HG03060 (cell line): ENCODE results near the gene ZNF664.

Experiments
- ATAC-seq: cut with Tn5 transposase; IDR thresholded peaks from one replicate; pipeline ENCODE4 v1.9.1; 2021; ENCODE audit warnings: low read depth, moderate number of reproducible peaks; ENCODE audit not compliant: unreplicated experiment

The ZNF664 gene

DNA sequence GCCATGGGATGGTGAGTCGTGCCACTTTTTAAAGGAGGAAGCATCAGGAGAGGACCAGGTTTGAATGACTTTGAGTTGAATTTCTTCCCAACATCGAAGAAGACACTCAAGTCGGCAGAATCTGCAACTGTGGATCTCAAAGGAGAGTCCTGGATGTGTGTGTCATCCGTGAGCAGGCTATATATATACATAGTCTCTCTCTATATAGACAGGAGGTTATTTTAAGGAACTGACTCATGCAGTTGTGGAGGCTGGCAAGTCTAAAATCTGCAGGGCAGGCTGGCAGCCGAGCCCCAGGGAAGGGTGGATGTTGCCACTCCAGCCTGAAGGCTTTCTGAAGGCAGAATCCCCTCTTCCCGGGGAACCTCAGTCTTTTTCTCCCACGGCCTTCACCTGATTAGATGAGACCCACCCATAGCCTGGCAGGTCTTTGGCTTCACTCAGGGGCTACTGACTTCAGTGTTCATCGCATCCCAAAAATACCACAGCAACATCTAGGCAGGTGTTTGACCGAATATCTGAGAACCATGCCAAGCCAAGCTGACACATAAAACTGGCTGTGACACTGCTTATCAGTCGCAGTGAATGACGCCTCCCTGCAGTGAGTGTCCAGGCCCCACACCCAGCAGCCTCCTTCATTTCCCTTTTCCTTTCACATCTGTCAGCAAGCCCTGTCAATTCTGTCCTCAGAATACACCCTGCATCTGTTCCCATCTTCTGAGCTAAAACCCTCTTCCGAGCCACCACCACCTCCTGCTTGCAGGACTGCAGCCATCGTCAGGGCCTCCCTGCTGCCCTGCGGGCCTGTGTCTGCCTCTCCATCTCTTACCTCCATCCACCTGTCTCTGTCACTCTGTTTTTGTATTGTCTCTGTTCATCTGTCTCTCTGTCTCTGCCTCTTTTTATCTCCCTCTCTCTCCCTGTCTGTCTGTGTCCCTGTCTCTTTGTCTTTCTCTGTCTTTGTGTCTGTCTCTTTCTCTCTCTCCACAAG, 54.0 kb downstream of the ZNF664 start:
- ATAC-seq = no peak

DNA sequence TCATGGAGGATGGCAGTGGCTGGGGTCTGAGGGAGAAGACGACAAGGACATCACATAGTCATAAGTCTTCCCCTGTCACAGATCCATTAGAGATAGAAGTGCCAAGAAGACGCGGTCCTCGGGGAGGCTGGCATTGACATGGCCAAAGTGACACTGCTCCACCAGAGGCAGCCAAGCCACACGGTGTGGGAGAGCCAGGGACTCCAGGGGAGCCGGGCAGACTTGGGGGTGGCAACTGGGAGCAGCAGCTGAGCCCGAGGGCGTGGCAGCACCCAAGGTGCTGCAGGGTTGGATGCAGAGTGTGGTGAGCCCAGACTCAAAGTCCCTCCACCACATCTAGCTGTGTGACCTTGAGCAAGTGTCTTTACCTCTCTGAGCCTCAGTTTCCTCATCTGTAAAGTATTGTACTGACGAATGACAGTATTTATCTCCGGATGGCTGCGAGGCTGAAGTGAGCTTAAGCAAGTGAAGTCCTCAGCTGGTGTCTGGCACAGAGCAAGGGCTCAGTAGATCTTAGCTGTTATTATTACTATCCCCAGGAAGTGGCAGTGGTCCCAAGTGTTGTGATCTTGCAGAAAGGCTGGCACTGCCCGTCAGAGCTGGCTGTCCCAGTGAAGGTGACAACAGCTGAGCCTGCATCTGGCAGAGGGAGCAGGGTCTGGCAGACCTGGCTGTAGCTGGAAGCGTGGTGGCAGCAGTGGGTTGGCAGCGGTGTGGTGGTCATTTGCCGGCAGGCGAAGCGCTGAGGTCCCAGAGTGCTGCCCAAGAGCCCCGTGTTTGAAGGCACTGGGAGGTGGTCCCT, 54.9 kb downstream of the ZNF664 start:
- ATAC-seq = no peak

DNA sequence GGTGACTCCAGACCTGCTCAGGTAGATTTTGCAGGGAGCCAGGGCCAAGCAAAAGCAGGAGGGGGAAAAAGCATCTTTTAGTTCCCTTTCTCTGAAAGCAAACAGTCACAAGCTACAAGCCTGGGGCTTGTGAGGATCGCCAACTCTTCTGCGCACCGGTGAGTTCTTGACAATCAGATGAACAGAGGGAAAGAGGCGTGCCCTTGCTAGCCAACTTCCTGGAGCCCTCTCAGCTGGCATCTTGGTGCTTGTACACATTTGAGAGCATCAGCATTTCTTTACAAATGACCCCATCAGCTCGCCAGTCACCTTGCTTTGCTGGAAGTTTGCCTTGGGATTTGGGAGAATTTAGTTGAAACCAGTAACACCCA, 55.5 kb downstream of the ZNF664 start:
- no peak for ATAC-seq

DNA sequence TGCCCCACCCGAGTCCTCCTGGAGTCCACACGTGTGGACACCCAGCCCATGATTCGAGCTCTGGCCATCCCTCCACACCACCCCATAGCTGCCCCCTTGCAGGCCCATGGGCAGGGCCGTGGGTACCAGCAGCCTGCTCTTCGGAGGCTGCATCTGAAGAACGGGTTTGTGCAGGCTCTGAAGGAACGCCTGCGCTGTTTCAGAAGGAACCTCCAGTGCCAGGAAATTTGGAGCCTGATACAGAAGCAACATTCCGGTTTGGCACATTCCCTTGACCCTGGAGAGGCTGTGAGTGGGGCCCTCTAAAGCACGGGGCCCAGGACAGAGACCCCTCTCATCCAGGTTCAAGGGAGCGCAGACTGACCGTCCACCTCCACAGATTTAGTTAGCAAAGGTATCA, 57.0 kb downstream of the ZNF664 start:
- ATAC-seq = no peak

DNA sequence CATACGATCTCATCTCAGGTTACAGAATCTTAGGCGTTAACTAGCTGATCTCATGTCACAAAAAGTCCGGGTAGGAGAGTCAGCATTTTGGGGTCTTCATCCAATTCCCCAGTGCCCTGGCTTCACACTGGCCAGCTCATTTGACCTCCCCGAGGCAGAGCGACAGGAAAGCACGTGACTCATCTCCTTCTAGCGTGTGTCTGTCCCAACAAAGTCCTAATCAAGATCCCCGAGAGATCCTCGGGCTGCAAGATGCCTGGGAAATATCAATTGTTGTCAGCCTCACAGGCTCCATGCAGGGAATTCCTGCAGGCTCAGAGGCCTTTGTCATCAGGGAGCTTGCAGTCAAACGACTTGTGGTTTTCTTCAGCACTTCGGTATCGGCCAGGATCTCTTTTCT, 57.5 kb downstream of the ZNF664 start:
- no peak for ATAC-seq

DNA sequence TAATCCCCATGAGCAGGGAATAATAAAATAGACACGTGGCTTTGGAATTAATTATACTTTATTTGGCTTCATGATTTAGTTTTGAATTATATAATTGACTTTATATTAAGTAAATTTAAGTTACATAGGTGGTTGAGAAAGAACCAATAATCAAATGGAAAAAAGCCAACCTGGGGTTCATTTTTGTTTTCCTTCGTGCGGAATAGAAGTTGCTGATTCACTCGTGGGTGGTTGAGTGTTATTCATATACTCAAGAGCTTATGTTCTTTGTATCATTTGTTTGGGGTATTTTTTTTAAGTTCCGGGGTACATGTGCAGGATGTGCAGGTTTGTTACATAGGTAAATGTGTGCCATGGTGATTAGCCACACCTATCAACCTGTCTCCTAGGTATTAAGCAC, 58.0 kb downstream of the ZNF664 start:
- no peak for ATAC-seq

DNA sequence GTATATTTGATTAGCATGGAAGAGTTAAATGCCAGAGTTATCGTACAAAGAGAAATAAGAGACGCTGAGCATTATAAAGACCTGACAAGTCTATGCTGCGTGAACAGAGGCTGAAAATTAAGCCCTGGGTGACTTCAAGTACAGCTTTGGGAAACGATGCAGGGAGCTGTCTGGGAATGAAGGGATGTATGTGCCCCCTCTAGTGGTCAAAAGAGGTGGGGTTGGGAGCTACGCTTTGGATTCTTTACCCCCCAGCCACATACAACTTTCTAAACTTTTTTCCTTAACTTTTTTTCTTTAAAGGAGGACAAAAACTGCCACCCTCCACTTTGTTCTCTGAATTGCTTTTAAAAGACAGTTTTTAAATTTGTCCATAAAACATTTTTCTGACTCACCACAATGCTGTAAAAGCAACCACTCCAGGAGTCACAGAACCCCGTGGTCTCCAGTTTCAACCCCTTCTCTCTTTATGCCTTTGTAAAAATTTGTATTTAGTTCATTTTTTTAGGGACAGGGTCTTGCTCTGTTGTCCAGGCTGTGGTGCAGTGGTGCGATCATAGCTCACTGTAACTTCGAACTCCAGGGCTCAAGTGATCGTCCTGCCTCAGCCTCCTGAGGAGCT, 59.4 kb downstream of the ZNF664 start:
- no peak for ATAC-seq

DNA sequence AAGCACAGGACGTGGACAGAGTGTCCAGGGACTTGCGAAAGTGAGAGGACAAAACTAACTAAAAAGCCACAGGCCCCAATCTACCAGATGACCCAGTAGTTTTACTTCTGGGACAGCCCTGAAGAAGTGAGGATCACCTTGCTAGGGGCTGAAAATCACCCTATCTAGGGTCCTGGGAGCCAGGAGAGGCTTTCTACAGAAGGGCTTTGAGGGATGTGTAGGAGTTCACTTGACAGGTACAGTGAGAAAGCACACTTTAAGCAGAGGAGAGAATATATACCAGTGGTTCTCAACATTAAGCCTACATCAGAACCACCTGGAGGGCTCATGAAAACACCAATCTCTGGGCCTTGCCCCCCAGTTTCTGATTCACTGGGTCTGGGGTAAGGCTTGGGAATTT, 60.8 kb downstream of the ZNF664 start:
- ATAC-seq = no peak

DNA sequence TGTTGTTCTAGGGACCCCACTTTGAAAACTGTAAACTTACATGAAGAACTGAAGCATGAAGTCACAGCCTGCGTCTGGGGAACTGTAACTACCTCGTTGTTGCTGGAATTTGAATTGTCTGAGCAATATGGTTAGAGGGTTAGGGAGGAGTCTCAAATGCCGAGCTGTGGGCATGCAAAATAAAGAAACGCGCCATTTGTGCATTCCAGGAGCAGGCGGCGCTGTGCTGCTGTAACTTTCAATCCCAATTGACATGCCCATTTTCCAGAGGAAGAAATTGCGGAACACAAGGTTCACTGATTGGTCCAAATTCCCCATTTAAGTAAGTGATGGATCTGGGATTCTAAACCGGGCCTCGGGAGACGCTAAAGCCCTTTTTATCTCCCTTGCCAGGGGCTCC, 61.3 kb downstream of the ZNF664 start:
- ATAC-seq = no peak

DNA sequence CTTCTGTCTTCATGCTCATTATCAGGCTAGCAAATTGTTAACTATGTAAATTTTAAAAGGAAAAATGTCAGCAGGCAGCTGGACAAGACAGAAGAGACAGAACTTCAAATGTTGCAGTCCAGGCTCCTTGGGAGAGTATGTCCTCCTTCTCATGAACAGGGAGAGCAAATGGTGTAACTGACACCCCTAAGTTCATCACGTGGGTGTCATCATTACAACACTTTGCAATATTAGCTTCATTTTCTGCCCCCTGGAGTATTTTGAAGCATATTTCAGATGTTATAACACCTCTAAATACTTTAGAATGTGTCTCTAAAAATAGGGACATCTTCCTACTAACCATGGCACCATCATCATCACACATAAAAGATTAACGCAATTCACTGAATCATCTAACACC, 62.1 kb downstream of the ZNF664 start:
- no peak for ATAC-seq

DNA sequence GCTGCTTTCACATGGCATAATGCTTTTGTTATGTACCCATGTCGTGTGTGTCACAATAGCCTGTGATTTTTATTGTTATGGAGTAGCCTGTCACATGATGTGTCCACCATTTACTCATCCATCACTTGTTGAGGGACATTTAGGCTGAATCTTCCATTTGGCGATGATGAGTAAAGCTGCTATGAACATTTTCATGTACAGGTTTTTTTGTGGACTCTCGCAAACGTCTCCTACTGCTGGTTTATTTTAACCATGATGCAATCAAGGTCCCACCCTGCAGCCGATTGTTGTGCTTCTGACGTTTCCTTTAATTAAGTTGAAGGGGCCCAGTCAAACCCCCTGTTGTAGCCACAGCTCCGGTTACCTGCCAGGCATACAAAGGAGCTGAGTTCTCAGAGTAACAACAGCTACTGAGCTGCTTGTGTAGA, 63.2 kb downstream of the ZNF664 start:
- no peak for ATAC-seq

DNA sequence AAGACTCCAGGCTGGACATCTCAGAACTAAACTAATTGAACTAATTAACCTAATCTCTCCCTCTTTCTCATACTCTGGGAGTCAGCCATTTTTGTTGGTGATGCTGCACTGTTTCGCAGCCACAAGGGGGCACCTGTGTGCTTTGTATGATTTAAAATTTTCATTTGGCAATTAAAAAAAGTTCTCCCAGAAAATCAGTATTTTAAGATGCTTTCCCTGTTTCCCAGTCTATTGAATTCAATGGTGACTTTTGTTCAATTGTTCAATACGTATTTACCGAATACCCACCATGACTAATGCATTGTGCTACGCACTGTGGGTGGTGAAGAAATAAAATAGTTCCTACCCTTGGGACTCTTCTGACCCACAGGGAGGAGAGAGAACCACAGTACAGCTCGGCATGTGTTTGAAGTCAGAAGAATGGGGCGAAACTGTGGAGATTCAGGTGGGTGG, 63.7 kb downstream of the ZNF664 start:
- no peak for ATAC-seq

DNA sequence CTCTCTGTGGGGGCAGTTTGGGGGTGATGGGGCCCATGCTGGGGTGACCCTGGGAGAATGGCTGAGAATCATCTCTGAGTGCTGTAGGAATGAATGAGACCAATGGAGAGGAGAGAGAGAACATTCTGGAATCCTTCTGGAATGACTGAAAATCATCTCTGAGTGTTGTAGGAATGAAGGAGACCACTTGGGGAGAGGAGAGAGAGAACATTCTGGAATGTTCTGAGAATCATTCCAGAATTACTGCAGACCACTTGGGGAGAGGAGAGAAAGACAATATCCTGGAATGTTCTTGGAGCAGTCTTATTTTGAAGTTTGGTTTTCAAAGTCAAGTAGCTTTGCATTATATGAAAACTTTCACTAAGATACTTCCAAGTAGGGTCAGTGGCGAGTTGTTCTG, 64.3 kb downstream of the ZNF664 start:
- ATAC-seq = no peak

DNA sequence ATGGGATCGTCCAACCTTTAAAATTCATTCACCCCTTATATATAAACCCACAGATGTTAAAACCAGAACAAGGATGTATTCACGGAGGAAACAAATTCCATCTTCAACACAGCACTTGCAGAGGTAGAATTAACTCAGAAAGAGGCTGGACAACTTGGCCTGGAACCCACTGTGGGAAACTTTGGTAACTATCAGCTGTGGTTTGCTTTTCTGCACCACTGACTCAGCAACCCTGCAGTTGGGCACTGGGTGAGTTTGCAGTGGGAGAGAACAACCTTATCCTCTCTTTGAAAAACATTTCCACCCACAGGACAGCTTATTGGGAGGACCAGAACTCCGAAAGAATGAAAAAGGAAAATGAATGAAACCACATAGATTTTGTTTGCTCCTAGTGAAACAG, 66.3 kb downstream of the ZNF664 start:
- no peak for ATAC-seq

DNA sequence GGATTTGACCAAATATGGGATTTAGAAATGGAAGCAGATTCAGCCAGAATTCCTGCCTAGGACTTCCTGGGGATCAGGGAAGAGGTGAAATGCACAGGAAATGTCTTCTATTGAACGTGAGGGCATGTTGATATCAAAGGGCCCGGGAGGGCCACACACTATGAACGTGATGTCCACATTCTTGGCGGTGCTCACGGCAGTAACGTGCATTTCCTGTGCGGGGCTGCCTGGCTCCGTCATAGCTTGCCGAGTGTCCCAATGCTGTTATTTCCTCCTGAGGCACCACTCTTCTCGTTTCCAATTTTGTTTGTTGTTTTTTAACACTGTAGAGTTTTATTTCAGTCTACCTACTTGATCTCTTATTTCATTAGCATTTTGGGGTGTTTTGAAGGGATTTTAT, 67.3 kb downstream of the ZNF664 start:
- no peak for ATAC-seq

DNA sequence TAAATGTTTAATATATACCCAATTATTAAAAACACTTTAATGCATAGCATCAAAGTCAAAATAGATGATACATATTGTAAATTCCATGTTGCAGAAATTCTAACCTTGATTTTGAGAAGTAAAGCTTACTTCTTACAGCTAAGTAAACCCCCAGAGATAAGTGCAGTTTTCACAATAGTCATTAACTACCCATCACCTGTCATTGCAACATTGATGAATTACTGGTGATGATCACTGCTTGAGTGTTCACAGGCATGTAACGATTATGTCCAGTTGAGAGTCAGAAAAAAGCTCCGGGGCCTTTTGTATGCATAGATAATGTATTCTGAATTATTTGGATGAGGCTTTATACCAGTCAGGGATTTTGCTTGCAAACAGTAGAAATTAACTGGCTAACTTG, 67.7 kb downstream of the ZNF664 start:
- ATAC-seq = no peak

DNA sequence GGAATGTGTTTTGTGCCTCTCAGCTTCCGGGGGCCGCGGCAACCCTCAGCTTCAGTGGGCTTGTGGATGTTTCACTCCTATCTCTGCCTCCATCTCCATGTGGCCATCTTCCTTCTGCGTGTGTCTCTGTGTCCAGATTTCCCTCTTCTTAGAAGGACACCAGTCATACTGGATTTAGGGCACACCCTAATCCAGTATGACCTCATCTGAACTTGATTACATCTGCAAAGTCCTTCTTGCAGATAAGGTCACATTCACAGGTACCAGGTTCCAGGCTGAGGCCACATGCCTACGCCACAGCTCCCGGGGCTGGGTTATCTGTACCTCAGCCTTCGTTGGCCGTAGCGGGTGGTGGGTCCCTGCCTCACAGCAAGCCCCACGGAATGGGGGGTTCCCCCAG, 68.9 kb downstream of the ZNF664 start:
- ATAC-seq = no peak

DNA sequence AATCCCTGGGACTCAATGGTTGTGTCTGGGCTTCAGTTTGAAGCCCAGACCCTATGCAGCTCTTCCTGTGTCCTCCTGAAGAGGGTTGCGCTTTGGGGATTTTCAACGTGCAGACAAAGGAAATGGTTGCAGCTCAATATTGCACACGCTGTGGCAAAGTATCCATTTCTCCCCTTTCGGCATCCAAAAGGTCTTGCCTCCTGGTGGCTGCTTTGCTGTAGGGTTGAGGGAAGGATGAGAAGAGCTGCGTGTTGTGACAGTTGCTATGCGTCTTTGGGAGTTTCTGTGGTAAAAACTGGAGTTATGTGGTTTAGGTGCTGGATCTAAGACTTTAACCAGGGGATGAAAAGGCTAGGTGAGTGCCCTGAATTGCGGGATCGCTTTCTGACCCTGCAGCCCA, 71.0 kb downstream of the ZNF664 start:
- no peak for ATAC-seq

DNA sequence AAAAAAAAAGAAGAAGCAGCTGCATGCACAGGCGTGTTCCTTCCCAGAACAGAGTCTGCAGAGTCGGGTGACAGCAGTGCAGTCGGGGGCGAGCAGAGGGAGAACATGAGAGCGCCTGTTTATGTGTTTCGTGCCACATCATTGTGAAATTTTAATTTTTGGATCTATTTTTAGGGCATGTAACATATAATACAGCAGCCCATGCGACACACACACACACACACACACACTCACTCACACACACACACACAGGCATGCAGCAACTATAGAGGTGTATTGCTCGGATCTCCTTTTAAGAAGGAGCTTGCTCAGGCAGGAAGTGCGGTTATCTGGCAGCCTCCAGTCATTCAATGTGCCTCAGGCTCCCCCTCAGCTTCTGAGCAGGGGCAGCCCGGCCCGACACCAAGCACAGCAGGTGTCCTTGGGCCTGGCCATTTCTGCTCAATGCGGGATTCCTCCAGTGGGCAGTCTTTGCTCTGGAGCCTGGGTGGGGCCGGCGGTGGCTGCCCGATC, 71.8 kb downstream of the ZNF664 start:
- no peak for ATAC-seq

DNA sequence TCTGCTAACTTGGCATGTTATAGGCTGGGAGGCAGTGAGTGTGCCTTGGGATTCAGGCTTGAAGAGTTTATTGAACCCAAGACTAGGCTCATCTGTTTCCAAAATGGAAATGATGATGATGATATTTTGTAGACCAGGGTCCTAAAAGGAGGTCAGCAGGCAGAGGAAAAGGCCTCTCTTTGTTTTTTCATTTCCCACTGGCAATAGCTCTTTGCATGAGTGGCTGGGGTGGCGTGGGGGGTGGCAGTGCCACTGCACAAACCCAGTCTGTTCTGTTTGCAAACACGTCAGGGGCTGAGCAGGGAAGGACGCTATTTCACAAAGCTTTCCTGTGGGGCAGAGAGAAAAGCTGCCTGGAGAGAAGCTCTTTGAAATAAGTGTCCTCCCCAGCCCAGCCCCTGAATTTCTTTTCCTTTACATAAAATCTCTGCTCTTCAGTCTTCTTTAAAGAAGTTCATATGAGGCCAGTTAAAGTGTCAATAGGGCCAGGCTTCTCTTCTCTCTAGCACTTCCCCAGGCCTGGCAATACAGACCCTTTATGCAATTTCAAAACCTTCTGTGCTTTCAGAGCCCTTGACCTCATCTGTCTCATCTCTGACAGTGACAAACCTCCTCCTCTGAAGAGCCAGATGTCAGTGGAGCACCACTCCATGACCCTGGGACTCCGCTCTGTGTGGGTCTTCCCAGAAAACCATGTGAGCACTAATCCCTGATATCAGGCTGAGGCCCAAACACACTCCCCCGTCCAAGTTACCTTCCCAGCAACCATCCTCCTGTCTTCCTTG, 72.8 kb downstream of the ZNF664 start:
- no peak for ATAC-seq
